ENCODE results near the gene RND2.

DNA sequence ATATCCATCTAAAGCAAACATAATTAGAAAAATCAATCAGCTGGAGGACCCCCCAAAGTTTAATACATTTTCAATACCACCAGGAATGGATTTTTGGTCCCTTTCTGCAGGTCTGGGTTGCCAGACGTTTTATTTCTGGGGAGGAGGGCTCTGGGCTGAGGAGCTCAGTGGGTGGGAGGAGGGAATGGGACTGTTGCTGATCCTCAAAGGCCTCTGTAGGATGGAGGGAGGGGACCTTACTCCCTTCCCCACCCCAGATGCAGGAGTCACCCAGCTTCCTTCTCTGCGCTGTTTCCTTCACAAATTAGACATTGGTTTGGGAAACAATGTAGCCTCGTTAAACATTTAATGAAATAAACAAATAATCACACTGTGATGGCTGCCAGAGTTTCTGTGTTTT, 6.6 kb downstream of the RND2 start:
- TF ChIP-seq EP300 (IDR thresholded peaks at IDR 0.05) (no peak), CTCF (IDR thresholded peaks at IDR 0.05) (no peak)

All from gastroesophageal sphincter (tissue), 3 donors.